RWPE1 (cell line): ENCODE measurements around the gene ABCA1.

Experiments
- CTCF ChIA-PET: fragments of 350-600 bp; sonication (Branson Sonifier 250); formaldehyde crosslinking; extraction: SDS; loops from one replicate; lab custom pipeline; 2021; lab: Yijun Ruan, JAX
- POLR2A ChIA-PET: fragments of 400-600 bp; formaldehyde crosslinking; extraction: SDS; loops from one replicate; lab custom pipeline; 2020; ENCODE audit warnings: antibody characterized with exemption; ENCODE audit not compliant: low non-redundant PET; lab: Yijun Ruan, JAX
- DNase-seq: peaks from one replicate; pipeline ENCODE4 v3.0.0; 2012; ENCODE audit warnings: low spot score
- H3K27ac ChIP-seq: fragments of 450-650 bp; 2 replicates; pipeline ENCODE4 v1.5.1; 2017
- TF ChIP-seq, protein P1 (sequence below): fragments of 450-650 bp; conservative IDR thresholded peaks from 2 replicates; pipeline ENCODE4 v1.5.1; 2017; ENCODE audit warnings: low read depth, mild to moderate bottlenecking

ABCA1 gene

DNA sequence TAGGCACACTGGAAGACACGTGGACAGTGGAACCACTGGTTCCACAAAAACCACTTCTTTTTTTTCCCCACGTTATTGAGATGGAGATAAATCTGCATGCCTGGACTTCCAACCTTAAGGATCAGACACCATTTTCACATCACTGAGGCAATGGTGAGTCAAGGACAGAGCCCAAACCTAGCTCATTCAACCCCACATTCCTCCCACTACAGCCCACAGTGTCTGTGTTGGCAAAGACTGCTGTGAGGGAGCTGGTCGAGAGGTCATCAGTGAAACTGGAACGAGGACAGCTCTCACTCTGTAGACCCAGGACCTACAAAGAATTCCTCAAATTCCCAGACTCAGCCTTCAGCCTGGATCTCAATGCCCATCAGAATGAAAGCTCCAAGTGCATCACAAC lies 74.8 kb downstream of the ABCA1 start:
- CTCF ChIA-PET = interaction anchor here (0.5 kb wide), 1 partner anchor 502 kb away, joined by 4 read pairs; no protein-coding TSS in a partner anchor
- no peak overlapping the region for H3K27ac ChIP-seq
- no peak for DNase-seq
- TF ChIP-seq, protein P1, sequence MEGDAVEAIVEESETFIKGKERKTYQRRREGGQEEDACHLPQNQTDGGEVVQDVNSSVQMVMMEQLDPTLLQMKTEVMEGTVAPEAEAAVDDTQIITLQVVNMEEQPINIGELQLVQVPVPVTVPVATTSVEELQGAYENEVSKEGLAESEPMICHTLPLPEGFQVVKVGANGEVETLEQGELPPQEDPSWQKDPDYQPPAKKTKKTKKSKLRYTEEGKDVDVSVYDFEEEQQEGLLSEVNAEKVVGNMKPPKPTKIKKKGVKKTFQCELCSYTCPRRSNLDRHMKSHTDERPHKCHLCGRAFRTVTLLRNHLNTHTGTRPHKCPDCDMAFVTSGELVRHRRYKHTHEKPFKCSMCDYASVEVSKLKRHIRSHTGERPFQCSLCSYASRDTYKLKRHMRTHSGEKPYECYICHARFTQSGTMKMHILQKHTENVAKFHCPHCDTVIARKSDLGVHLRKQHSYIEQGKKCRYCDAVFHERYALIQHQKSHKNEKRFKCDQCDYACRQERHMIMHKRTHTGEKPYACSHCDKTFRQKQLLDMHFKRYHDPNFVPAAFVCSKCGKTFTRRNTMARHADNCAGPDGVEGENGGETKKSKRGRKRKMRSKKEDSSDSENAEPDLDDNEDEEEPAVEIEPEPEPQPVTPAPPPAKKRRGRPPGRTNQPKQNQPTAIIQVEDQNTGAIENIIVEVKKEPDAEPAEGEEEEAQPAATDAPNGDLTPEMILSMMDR = no peak
- POLR2A ChIA-PET = no interaction called here

DNA sequence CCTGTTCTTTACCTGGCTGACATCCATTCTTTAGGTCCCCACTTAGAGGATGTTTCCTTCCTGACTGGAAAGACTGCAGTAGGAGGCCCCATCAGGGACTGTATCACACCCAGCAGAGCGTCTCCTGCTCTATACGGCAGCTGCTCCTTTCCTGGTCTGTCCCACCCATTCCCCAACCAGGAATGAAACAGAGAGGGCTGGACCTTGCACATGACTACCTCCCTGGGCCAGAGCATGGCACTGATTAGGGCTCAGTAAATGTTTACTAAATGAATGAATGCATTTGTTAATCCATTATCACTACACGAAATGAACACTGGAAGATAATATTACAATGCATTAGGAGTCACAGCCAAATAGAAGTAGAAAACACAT lies 76.4 kb downstream of the ABCA1 start:
- TF ChIP-seq, protein P1 = no peak
- ChIA-PET CTCF (no interaction called here), POLR2A (no interaction called here)
- DNase-seq = no peak
- H3K27ac ChIP-seq = no peak overlapping the region

DNA sequence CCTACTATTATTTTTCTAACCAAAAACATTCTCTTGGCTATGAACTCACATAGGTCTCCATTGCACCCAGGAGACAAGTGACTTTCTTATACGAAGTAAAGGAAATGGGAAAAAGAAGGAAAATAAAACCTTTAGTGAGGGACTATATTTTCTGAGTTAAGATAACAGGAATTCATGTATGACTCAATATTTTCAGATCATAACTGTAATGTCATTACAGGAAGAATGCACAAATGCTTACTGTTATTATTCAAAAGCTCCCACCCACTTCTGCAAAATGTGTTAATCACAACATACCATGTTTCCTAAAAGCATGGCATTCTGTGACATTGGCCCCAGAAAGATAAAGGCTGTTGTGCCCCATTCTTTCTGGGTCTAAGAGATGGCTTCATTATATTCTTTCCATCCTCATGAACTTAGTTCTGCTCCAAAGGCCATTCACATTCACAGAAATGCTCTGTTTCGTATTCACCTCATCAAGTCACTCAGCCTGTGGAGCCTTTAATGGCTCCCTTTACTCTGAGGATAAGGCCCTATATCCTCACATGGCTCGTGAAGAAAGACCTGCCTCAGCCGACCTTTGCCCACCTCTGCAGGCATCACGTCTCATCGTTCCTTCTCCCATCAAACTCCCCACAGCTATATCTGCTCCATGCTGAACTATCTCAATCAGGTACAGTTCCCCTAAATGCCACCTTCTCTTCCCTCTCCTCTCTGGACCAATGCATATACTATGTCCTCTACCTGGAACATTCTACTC lies 77.0 kb downstream of the ABCA1 start:
- no peak overlapping the region for H3K27ac ChIP-seq
- DNase-seq = no peak
- TF ChIP-seq, protein P1 = no peak
- ChIA-PET POLR2A (no interaction called here), CTCF (no interaction called here)

GRCh38 chr9:104849023-104849422 lies 78.9 kb downstream of the ABCA1 start:
- POLR2A ChIA-PET = no interaction called here
- H3K27ac ChIP-seq = no peak overlapping the region
- TF ChIP-seq, protein P1 = no peak

DNA sequence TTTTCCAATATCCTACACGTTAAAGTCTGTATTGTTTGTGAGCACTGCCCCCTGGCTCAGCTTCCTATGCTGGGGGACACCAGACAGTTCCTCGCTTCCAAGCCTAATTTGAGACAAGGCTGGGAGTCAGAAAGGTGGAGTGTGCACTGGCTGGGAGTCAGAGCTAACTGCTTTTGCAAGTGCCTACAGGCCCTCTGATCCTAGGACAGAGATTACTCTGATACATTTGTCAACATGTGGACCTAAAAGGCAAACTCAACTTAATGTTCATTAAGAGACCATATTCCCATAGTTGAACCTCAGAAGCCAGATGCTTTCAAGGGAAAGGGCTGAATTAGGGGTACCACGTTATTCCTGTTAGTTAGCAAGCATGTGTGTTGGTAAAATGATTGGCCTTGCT lies 83.2 kb downstream of the ABCA1 start:
- POLR2A ChIA-PET = no interaction called here
- H3K27ac ChIP-seq = no peak overlapping the region
- TF ChIP-seq, protein P1 = no peak
- CTCF ChIA-PET = no interaction called here
- no peak for DNase-seq

More at GRCh38 chr9:104849023-104849422, 78.9 kb downstream of the ABCA1 start:
- DNase-seq = no peak
- CTCF ChIA-PET = no interaction called here

GRCh38 chr9:104843644-104844240 lies 84.2 kb downstream of the ABCA1 start:
- no peak for DNase-seq
- H3K27ac ChIP-seq = no peak overlapping the region
- TF ChIP-seq, protein P1 = no peak
- ChIA-PET CTCF (no interaction called here), POLR2A (no interaction called here)
